OCI-LY3 (cell line): Measurements from ENCODE around the gene PC.
A peak's percentile ranks its signal among the peaks of the same experiment; 100 is the strongest.

Experiments used
- H2AFZ ChIP-seq: fragments of 200-600, 300-600 bp; shearing (Covaris generic); 2 replicates; pipeline ENCODE4 v1.6.0; 2014; ENCODE audit warnings: antibody characterized with exemption, low read depth, low read length
- H3K27ac ChIP-seq: fragments of 200-600, 300-600 bp; sonication (generic); 2 replicates; pipeline ENCODE4 v1.5.1; 2014; ENCODE audit warnings: mild to moderate bottlenecking, low read length, moderate library complexity, mixed read lengths
- H3K27me3 ChIP-seq: fragments of 200-600, 300-600 bp; sonication (generic); 2 replicates; pipeline ENCODE4 v1.6.1; 2014; ENCODE audit warnings: low read depth, low read length, mixed read lengths
- H3K36me3 ChIP-seq: fragments of 200-600, 300-600 bp; sonication (generic); replicated peaks from 2 replicates; pipeline ENCODE3; 2014; ENCODE audit warnings: low read depth, low read length, mixed read lengths
- H3K4me1 ChIP-seq: fragments of 300-600, 200-600 bp; sonication (generic); 2 replicates; pipeline ENCODE4 v1.6.1; 2014; ENCODE audit warnings: low read length, mixed read lengths
- H3K4me2 ChIP-seq: fragments of 200-600, 300-600 bp; sonication (generic); 2 replicates; pipeline ENCODE4 v1.6.1; 2014; ENCODE audit warnings: low read length, mixed read lengths
- H3K4me3 ChIP-seq: fragments of 300-600, 200-600 bp; sonication (generic); 2 replicates; pipeline ENCODE4 v1.5.1; 2014; ENCODE audit warnings: antibody characterized with exemption, mild to moderate bottlenecking, low read length, moderate library complexity
- H3K79me2 ChIP-seq: fragments of 300-600, 200-600 bp; shearing (Covaris generic); 2 replicates; pipeline ENCODE4 v1.6.1; 2014; ENCODE audit warnings: mild to moderate bottlenecking, low read length, mixed read lengths
- H3K9ac ChIP-seq: fragments of 300-600, 200-600 bp; shearing (Covaris generic); 2 replicates; pipeline ENCODE4 v1.6.0; 2014; ENCODE audit warnings: mild to moderate bottlenecking, low read length, moderate library complexity
- H3K9me3 ChIP-seq: fragments of 200-600, 300-600 bp; shearing (Covaris generic); 2 replicates; pipeline ENCODE4 v1.6.1; 2014; ENCODE audit warnings: low read length, mixed read lengths; ENCODE audit not compliant: insufficient read depth
- H4K20me1 ChIP-seq: fragments of 200-600, 300-600 bp; sonication (generic); 2 replicates; pipeline ENCODE4 v1.6.1; 2016; ENCODE audit warnings: low read length, mixed read lengths; ENCODE audit not compliant: insufficient read depth
- CTCF ChIP-seq: fragments of 200-600, 300-600 bp; sonication (generic); IDR thresholded peaks from 2 replicates; pipeline ENCODE4 v1.5.1; 2014; ENCODE audit warnings: antibody characterized with exemption, low read length, low read depth
- EZH2phosphoT487 ChIP-seq: fragments of 200-600 bp; shearing (Covaris generic); IDR thresholded peaks from 2 replicates; pipeline ENCODE4 v1.6.1; 2018; ENCODE audit warnings: antibody characterized with exemption, mixed run types, low read depth

Gene PC

GRCh38 chr11:66851698-66852465 is 106.3 kb downstream of the PC start:
- peak overlapping the region; percentile 81 for H2AFZ ChIP-seq
- peaks cover 2% of the 10 kb centered on the region for H3K36me3 ChIP-seq
- peak overlapping the region; percentile 18; the same call in 1 of the 2 replicates for H3K9ac ChIP-seq
- H3K79me2 ChIP-seq, result no peaks in the 10 kb centered on the region; the same call in 1 of the 2 replicates
- H3K4me1 ChIP-seq, result peaks cover 16% of the 10 kb centered on the region
- H3K9me3 ChIP-seq, result no peaks in the 10 kb centered on the region
- peak; percentile 50 for TF ChIP-seq CTCF
- no peak for TF ChIP-seq EZH2phosphoT487
- H3K4me3 ChIP-seq, result peak overlapping the region; percentile 27; the same call in 1 of the 2 replicates
- H3K27ac ChIP-seq, result peak overlapping the region; percentile 29; the same call in 1 of the 2 replicates
- H3K4me2 ChIP-seq, result peak overlapping the region; percentile 22
- no peaks in the 10 kb centered on the region for H3K27me3 ChIP-seq
- H4K20me1 ChIP-seq, result no peaks in the 10 kb centered on the region

GRCh38 chr11:66851239-66851596 is 107.0 kb downstream of the PC start:
- H4K20me1 ChIP-seq, result no peaks in the 10 kb centered on the region
- H3K4me2 ChIP-seq, result peak overlapping the region; percentile 22

GRCh38 chr11:66850588-66851238 is 107.5 kb downstream of the PC start:
- Histone ChIP-seq H3K4me3 (no peak overlapping the region), H2AFZ (no peak overlapping the region), H3K27me3 (no peaks in the 10 kb centered on the region), H4K20me1 (no peaks in the 10 kb centered on the region), H3K36me3 (peaks cover 2% of the 10 kb centered on the region), H3K4me2 (no peak overlapping the region), H3K9me3 (no peaks in the 10 kb centered on the region), H3K79me2 (no peaks in the 10 kb centered on the region), H3K27ac (no peak overlapping the region), H3K9ac (no peak overlapping the region), H3K4me1 (peaks cover 15% of the 10 kb centered on the region)
- TF ChIP-seq EZH2phosphoT487 (no peak), CTCF (no peak)

More at GRCh38 chr11:66851239-66851596, 107.0 kb downstream of the PC start:
- no peaks in the 10 kb centered on the region for H3K79me2 ChIP-seq
- H3K9me3 ChIP-seq, result no peaks in the 10 kb centered on the region
- no peak overlapping the region for H3K9ac ChIP-seq
- peaks cover 16% of the 10 kb centered on the region for H3K4me1 ChIP-seq
- TF ChIP-seq EZH2phosphoT487 (no peak), CTCF (no peak)
- peak overlapping the region; percentile 81 for H2AFZ ChIP-seq
- peak overlapping the region; percentile 27; the same call in 1 of the 2 replicates for H3K4me3 ChIP-seq
- H3K27ac ChIP-seq, result no peak overlapping the region
- H3K36me3 ChIP-seq, result peaks cover 2% of the 10 kb centered on the region
- H3K27me3 ChIP-seq, result no peaks in the 10 kb centered on the region

- peaks cover 12% of the 10 kb centered on the region for H3K4me1 ChIP-seq
- no peaks in the 10 kb centered on the region for H3K27me3 ChIP-seq
- H4K20me1 ChIP-seq, result no peaks in the 10 kb centered on the region
- TF ChIP-seq EZH2phosphoT487, result no peak
- TF ChIP-seq CTCF, result no peak
- peaks cover under 1% of the 10 kb centered on the region; the same call in 1 of the 2 replicates for H3K79me2 ChIP-seq
- no peak overlapping the region for H2AFZ ChIP-seq
- H3K9ac ChIP-seq, result no peak overlapping the region
- no peaks in the 10 kb centered on the region for H3K9me3 ChIP-seq
- no peak overlapping the region for H3K4me3 ChIP-seq
- H3K4me2 ChIP-seq, result no peak overlapping the region
- H3K27ac ChIP-seq, result no peak overlapping the region
- peaks cover 3% of the 10 kb centered on the region for H3K36me3 ChIP-seq
Measured at GRCh38 chr11:66850235-66850587, 108.0 kb downstream of the PC start.
